NT2/D1 (cell line): ENCODE results near the gene ARHGAP21.

Source experiments
- SUZ12 ChIP-seq: IDR thresholded peaks from 2 replicates; pipeline ENCODE4 v1.6.1; 2011; ENCODE audit not compliant: insufficient read length, insufficient read depth; ENCODE audit errors: extremely low read depth
- YY1 ChIP-seq: IDR thresholded peaks from 2 replicates; pipeline ENCODE4 v1.6.1; 2011; ENCODE audit not compliant: insufficient read length, insufficient read depth
- ZNF274 ChIP-seq: IDR thresholded peaks from 2 replicates; pipeline ENCODE4 v1.6.1; 2011; ENCODE audit warnings: mild to moderate bottlenecking, low read depth, low read length

GRCh38 chr10:24674892-24675632 is 48.6 kb downstream of the ARHGAP21 start:
- TF ChIP-seq YY1 (no peak), ZNF274 (no peak), SUZ12 (no peak)
